HCT116 (cell line): Measurements from ENCODE around the gene DYNLRB1. TPM values are rescaled to one million over a fixed set of nuclear protein-coding genes. Genes with fewer than 3 reads are reported as not detected.

Experiments
- ATAC-seq: fragments of 200-7000 bp; cut with Tn5 transposase; 2 replicates; pipeline ENCODE4 v1.9.1; 2020; ENCODE audit warnings: mild to moderate bottlenecking, moderate library complexity
- BruUV-seq: library from RNA; stranded (reverse); fragments of 400-500 nt; replicated peaks from 2 replicates; lab custom pipeline; 2021; lab: Mats Ljungman, UMichigan
- CTCF ChIA-PET: fragments of 300-600 bp; sonication (Branson Sonifier 250); formaldehyde crosslinking; loops from one replicate; lab custom pipeline; 2021; ENCODE audit warnings: antibody characterized with exemption; lab: Charles Lee
- POLR2A ChIA-PET: fragments of 300-600, 350-600 bp; sonication (Branson Sonifier 250); formaldehyde crosslinking; loops from one replicate; lab custom pipeline; 2021; ENCODE audit warnings: antibody characterized with exemption; lab: Charles Lee
- RAD21 ChIA-PET, 2 experiments: fragments of 300-600 bp; sonication (Branson Sonifier 250); formaldehyde crosslinking; loops; one replicate each; lab custom pipeline; 2023; ENCODE audit warnings: low total read pairs in 2 of 2; ENCODE audit not compliant: uncharacterized antibody in 2 of 2, unreplicated experiment in 2 of 2, low non-redundant PET in 1 of 2; lab: Charles Lee
- DNase-seq: peaks from one replicate; pipeline ENCODE4 v3.0.0-alpha.2; 2010; ENCODE audit warnings: low read depth, low spot score
- H2AFZ ChIP-seq: fragments of 200-600 bp; shearing (Covaris generic), sonication (generic); 2 replicates; pipeline ENCODE4 v1.6.1; 2017; ENCODE audit warnings: low read depth, mixed run types, mixed read lengths, antibody characterized with exemption, low read length; ENCODE audit not compliant: poor library complexity, severe bottlenecking
- H3K27ac ChIP-seq: 2 replicates; pipeline ENCODE4 v1.5.1; 2012; ENCODE audit warnings: low read depth, low read length
- H3K27me3 ChIP-seq: fragments of 200-600 bp; sonication (generic); 2 replicates; pipeline ENCODE4 v1.6.1; 2016; ENCODE audit warnings: mixed run types, low read length, mixed read lengths; ENCODE audit not compliant: insufficient read depth
- H3K36me3 ChIP-seq, 2 experiments: fragments of 200-500 bp in 1 of 2; fragments of 200-600 bp in 1 of 2; sonication (Bioruptor generic) in 1 of 2; sonication (generic) in 1 of 2; 2 replicates each; pipeline versions ENCODE4 v1.5.1 to v1.6.1; 2014 to 2016; ENCODE audit warnings: low read length in 2 of 2, inconsistent platforms in 1 of 2, mixed read lengths in 1 of 2, mixed run types in 1 of 2; ENCODE audit not compliant: insufficient read depth in 2 of 2, control insufficient read depth in 1 of 2
- H3K4me1 ChIP-seq, 2 experiments: fragments of 200-600 bp in 1 of 2; sonication (generic) in 1 of 2; 2 replicates each; pipeline versions ENCODE4 v1.5.1 to v1.6.1; 2012 to 2017; ENCODE audit warnings: low read length in 2 of 2, inconsistent platforms in 1 of 2, mild to moderate bottlenecking in 1 of 2, mixed read lengths in 1 of 2, mixed run types in 1 of 2, moderate library complexity in 1 of 2; ENCODE audit not compliant: insufficient read depth in 2 of 2, control insufficient read depth in 1 of 2
- H3K4me2 ChIP-seq: fragments of 200-600 bp; sonication (generic); 2 replicates; pipeline ENCODE4 v1.6.1; 2017; ENCODE audit warnings: mixed run types, low read length, mixed read lengths
- H3K4me3 ChIP-seq, 2 experiments: fragments of 200-600 bp in 1 of 2; sonication (generic) in 1 of 2; replicated peaks in 1 of 2; 2 replicates each; pipeline ENCODE4 v1.5.1; 2011 to 2016; ENCODE audit warnings: low read length in 2 of 2, control low read depth in 1 of 2, low read depth in 1 of 2, mild to moderate bottlenecking in 1 of 2, mixed read lengths in 1 of 2, mixed run types in 1 of 2
- H3K79me2 ChIP-seq: fragments of 200-600 bp; sonication (generic); 2 replicates; pipeline ENCODE4 v1.6.1; 2017; ENCODE audit warnings: mild to moderate bottlenecking, mixed run types, low read length, moderate library complexity, mixed read lengths; ENCODE audit not compliant: insufficient read depth
- H3K9ac ChIP-seq: fragments of 200-600 bp; sonication (generic); 2 replicates; pipeline ENCODE4 v1.6.1; 2016; ENCODE audit warnings: low read length, mixed read lengths
- H3K9me2 ChIP-seq: fragments of 200-600 bp; sonication (generic), shearing (Covaris generic); 2 replicates; pipeline ENCODE4 v1.6.1; 2017; ENCODE audit warnings: mixed run types, mild to moderate bottlenecking, moderate library complexity; ENCODE audit not compliant: insufficient read depth
- H3K9me3 ChIP-seq, 2 experiments: fragments of 200-500 bp in 1 of 2; fragments of 200-600 bp in 1 of 2; sonication (Bioruptor generic) in 1 of 2; sonication (generic) in 1 of 2; 2 replicates each; pipeline ENCODE4 v1.6.1; 2014 to 2017; ENCODE audit warnings: low read length in 2 of 2, mixed read lengths in 2 of 2, inconsistent platforms in 1 of 2, low read depth in 1 of 2, mild to moderate bottlenecking in 1 of 2, mixed run types in 1 of 2, moderate library complexity in 1 of 2; ENCODE audit not compliant: control insufficient read depth in 1 of 2, insufficient read depth in 1 of 2
- H4K20me1 ChIP-seq: fragments of 200-600 bp; sonication (generic), shearing (Covaris generic); 2 replicates; pipeline ENCODE4 v1.6.1; 2017; ENCODE audit warnings: mixed run types, mild to moderate bottlenecking, moderate library complexity; ENCODE audit not compliant: insufficient read depth
- CBX3 ChIP-seq: IDR thresholded peaks from 2 replicates; pipeline ENCODE4 v1.6.1; 2012; ENCODE audit warnings: low read depth
- CEBPB ChIP-seq: IDR thresholded peaks from 2 replicates; pipeline ENCODE4 v1.6.1; 2012; ENCODE audit warnings: low read depth
- EGR1 ChIP-seq: IDR thresholded peaks from 2 replicates; pipeline ENCODE4 v1.6.1; 2012; ENCODE audit warnings: low read depth
- EZH2 ChIP-seq: fragments of 200-600 bp; sonication (generic); IDR thresholded peaks from 2 replicates; pipeline ENCODE4 v1.6.1; 2017; ENCODE audit warnings: antibody characterized with exemption, mixed run types
- EZH2phosphoT487 ChIP-seq: fragments of 200-600 bp; IDR thresholded peaks from 2 replicates; pipeline ENCODE4 v1.6.1; 2018; ENCODE audit warnings: antibody characterized with exemption, borderline replicate concordance
- FOSL1 ChIP-seq: IDR thresholded peaks from 2 replicates; pipeline ENCODE4 v1.6.1; 2012; ENCODE audit warnings: low read depth
- JUND ChIP-seq: IDR thresholded peaks from 2 replicates; pipeline ENCODE4 v1.6.1; 2012
- MAX ChIP-seq: IDR thresholded peaks from 2 replicates; pipeline ENCODE4 v1.6.1; 2012
- POLR2A ChIP-seq: IDR thresholded peaks from 2 replicates; pipeline ENCODE4 v1.7.0; 2011; ENCODE audit warnings: borderline replicate concordance; ENCODE audit not compliant: insufficient read depth, insufficient read length; ENCODE audit errors: extremely low read depth
- POLR2AphosphoS5 ChIP-seq: IDR thresholded peaks from 2 replicates; pipeline ENCODE4 v1.6.1; 2011; ENCODE audit warnings: mild to moderate bottlenecking, low read depth, low read length, moderate library complexity
- RAD21 ChIP-seq: IDR thresholded peaks from 2 replicates; pipeline ENCODE4 v1.6.1; 2012; ENCODE audit warnings: low read depth, mild to moderate bottlenecking
- SRF ChIP-seq: IDR thresholded peaks from 2 replicates; pipeline ENCODE4 v1.6.1; 2012; ENCODE audit warnings: low read depth
- TCF7L2 ChIP-seq: IDR thresholded peaks from 2 replicates; pipeline ENCODE4 v1.7.0; 2011; ENCODE audit warnings: borderline replicate concordance, inconsistent platforms; ENCODE audit not compliant: insufficient read depth, insufficient read length; ENCODE audit errors: extremely low read depth
- YY1 ChIP-seq: IDR thresholded peaks from 2 replicates; pipeline ENCODE4 v1.6.1; 2011; ENCODE audit warnings: low read length, low read depth, moderate library complexity, mild to moderate bottlenecking; ENCODE audit not compliant: insufficient replicate concordance; ENCODE audit errors: extremely low read depth
- ZFX ChIP-seq: fragments of 450-650 bp; IDR thresholded peaks from 2 replicates; pipeline ENCODE4 v1.6.1; 2017
- ZNF274 ChIP-seq: fragments of 200-500 bp; sonication (Bioruptor generic); IDR thresholded peaks from 2 replicates; pipeline ENCODE4 v1.6.1; 2014; ENCODE audit warnings: mild to moderate bottlenecking, low read depth, low read length, inconsistent platforms
- intact Hi-C: fragments of 100-400 bp; cut with micrococcal nuclease; formaldehyde crosslinking; loops from 2 replicates; pipeline ENCODE4 v1.10.0; 2022
- total RNA-seq: library from RNA; stranded (reverse); gene quantifications from one replicate; pipeline ENCODE4 v1.2.1, GENCODE V29; 2021; ENCODE audit not compliant: unreplicated experiment
- TF ChIP-seq, protein P1 (sequence below), 3 experiments: fragments of 200-600 bp in 1 of 3; sonication (generic) in 1 of 3; IDR thresholded peaks in 2 of 3; conservative IDR thresholded peaks in 1 of 3; 2 replicates each; pipeline ENCODE4 v1.5.1; 2012 to 2017; ENCODE audit warnings: low read depth in 2 of 3, low read length in 2 of 3, antibody characterized with exemption in 1 of 3, borderline replicate concordance in 1 of 3, control low read depth in 1 of 3, mild to moderate bottlenecking in 1 of 3, mixed read lengths in 1 of 3, mixed run types in 1 of 3, moderate library complexity in 1 of 3; ENCODE audit not compliant: insufficient read depth in 1 of 3
- TF ChIP-seq, protein P2 (sequence below): IDR thresholded peaks from 2 replicates; pipeline ENCODE4 v1.6.1; 2012; ENCODE audit warnings: low read depth
- TF ChIP-seq, protein P3 (sequence below): IDR thresholded peaks from 2 replicates; pipeline ENCODE4 v1.6.1; 2012
- TF ChIP-seq, protein P4 (sequence below): IDR thresholded peaks from 2 replicates; pipeline ENCODE4 v1.6.1; 2011; ENCODE audit warnings: mild to moderate bottlenecking, low read length, moderate library complexity; ENCODE audit not compliant: insufficient replicate concordance; ENCODE audit errors: extremely low read depth

The DYNLRB1 gene
- total RNA-seq, 1 experiment from 2014 or later: 106 TPM

GRCh38 chr20:34541264-34541901, 25.2 kb downstream of the DYNLRB1 start:
- H3K4me3 ChIP-seq: no peak overlapping the region
- ATAC-seq (no peak), DNase-seq (no peak)
- no TSS peak for BruUV-seq
- H3K9ac ChIP-seq: no peak overlapping the region
- ChIA-PET CTCF (interaction anchor here (0.9 kb wide), 1 partner anchor 229 kb away, joined by 3 read pairs; no protein-coding TSS in a partner anchor), RAD21 (no interaction called here), POLR2A (no interaction called here)
- no peaks in the 10 kb centered on the region for H3K9me2 ChIP-seq
- H3K9me3 ChIP-seq: no peaks in the 10 kb centered on the region
- H3K36me3 ChIP-seq: peaks cover 14 to 28% of the 10 kb centered on the region in 2 experiments; a peak in 3 of 4 replicates
- H2AFZ ChIP-seq: no peak overlapping the region
- no peak overlapping the region for H3K4me2 ChIP-seq
- no peaks in the 10 kb centered on the region for H3K4me1 ChIP-seq
- TF ChIP-seq TCF7L2 (no peak), SRF (no peak), POLR2A (no peak), CBX3 (no peak), CEBPB (no peak), POLR2AphosphoS5 (no peak), FOSL1 (no peak), EZH2phosphoT487 (no peak), EGR1 (no peak), YY1 (no peak), JUND (no peak), ZNF274 (no peak), MAX (no peak), RAD21 (no peak), ZFX (no peak), EZH2 (no peak)
- TF ChIP-seq, protein P1, sequence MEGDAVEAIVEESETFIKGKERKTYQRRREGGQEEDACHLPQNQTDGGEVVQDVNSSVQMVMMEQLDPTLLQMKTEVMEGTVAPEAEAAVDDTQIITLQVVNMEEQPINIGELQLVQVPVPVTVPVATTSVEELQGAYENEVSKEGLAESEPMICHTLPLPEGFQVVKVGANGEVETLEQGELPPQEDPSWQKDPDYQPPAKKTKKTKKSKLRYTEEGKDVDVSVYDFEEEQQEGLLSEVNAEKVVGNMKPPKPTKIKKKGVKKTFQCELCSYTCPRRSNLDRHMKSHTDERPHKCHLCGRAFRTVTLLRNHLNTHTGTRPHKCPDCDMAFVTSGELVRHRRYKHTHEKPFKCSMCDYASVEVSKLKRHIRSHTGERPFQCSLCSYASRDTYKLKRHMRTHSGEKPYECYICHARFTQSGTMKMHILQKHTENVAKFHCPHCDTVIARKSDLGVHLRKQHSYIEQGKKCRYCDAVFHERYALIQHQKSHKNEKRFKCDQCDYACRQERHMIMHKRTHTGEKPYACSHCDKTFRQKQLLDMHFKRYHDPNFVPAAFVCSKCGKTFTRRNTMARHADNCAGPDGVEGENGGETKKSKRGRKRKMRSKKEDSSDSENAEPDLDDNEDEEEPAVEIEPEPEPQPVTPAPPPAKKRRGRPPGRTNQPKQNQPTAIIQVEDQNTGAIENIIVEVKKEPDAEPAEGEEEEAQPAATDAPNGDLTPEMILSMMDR (IDR thresholded peaks at IDR 0.05 in 2 of 3, conservative IDR thresholded peaks at IDR 0.05 in 1 of 3; ENCODE audit: borderline replicate concordance in 1 of 3, insufficient read depth in 1 of 3, low read depth in 2 of 3, low read length in 2 of 3): no peak
- TF ChIP-seq, protein P2, sequence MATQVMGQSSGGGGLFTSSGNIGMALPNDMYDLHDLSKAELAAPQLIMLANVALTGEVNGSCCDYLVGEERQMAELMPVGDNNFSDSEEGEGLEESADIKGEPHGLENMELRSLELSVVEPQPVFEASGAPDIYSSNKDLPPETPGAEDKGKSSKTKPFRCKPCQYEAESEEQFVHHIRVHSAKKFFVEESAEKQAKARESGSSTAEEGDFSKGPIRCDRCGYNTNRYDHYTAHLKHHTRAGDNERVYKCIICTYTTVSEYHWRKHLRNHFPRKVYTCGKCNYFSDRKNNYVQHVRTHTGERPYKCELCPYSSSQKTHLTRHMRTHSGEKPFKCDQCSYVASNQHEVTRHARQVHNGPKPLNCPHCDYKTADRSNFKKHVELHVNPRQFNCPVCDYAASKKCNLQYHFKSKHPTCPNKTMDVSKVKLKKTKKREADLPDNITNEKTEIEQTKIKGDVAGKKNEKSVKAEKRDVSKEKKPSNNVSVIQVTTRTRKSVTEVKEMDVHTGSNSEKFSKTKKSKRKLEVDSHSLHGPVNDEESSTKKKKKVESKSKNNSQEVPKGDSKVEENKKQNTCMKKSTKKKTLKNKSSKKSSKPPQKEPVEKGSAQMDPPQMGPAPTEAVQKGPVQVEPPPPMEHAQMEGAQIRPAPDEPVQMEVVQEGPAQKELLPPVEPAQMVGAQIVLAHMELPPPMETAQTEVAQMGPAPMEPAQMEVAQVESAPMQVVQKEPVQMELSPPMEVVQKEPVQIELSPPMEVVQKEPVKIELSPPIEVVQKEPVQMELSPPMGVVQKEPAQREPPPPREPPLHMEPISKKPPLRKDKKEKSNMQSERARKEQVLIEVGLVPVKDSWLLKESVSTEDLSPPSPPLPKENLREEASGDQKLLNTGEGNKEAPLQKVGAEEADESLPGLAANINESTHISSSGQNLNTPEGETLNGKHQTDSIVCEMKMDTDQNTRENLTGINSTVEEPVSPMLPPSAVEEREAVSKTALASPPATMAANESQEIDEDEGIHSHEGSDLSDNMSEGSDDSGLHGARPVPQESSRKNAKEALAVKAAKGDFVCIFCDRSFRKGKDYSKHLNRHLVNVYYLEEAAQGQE: no peak
- TF ChIP-seq, protein P3, sequence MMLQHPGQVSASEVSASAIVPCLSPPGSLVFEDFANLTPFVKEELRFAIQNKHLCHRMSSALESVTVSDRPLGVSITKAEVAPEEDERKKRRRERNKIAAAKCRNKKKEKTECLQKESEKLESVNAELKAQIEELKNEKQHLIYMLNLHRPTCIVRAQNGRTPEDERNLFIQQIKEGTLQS: no peak
- TF ChIP-seq, protein P4, sequence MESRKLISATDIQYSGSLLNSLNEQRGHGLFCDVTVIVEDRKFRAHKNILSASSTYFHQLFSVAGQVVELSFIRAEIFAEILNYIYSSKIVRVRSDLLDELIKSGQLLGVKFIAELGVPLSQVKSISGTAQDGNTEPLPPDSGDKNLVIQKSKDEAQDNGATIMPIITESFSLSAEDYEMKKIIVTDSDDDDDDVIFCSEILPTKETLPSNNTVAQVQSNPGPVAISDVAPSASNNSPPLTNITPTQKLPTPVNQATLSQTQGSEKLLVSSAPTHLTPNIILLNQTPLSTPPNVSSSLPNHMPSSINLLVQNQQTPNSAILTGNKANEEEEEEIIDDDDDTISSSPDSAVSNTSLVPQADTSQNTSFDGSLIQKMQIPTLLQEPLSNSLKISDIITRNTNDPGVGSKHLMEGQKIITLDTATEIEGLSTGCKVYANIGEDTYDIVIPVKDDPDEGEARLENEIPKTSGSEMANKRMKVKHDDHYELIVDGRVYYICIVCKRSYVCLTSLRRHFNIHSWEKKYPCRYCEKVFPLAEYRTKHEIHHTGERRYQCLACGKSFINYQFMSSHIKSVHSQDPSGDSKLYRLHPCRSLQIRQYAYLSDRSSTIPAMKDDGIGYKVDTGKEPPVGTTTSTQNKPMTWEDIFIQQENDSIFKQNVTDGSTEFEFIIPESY: no peak
- H3K27ac ChIP-seq: no peak overlapping the region
- no peaks in the 10 kb centered on the region for H3K27me3 ChIP-seq
- no peaks in the 10 kb centered on the region for H3K79me2 ChIP-seq
- intact Hi-C loops: no loop called here
- no peaks in the 10 kb centered on the region for H4K20me1 ChIP-seq
